Ishikawa (cell line): ENCODE data around the gene TBC1D20.

Experiments used
- CEBPB ChIP-seq: IDR thresholded peaks from 2 replicates; pipeline ENCODE4 v1.6.1; 2012
- CREB1 ChIP-seq: IDR thresholded peaks from 2 replicates; pipeline ENCODE4 v1.6.1; 2012; ENCODE audit warnings: low read depth
- EGR1 ChIP-seq: IDR thresholded peaks from 2 replicates; pipeline ENCODE4 v1.6.1; 2012
- EP300 ChIP-seq: IDR thresholded peaks from 2 replicates; pipeline ENCODE4 v1.6.1; 2012; ENCODE audit warnings: borderline replicate concordance
- FOXM1 ChIP-seq: IDR thresholded peaks from 2 replicates; pipeline ENCODE4 v1.6.1; 2012; ENCODE audit warnings: low read depth, borderline replicate concordance
- MAX ChIP-seq: IDR thresholded peaks from 2 replicates; pipeline ENCODE4 v1.6.1; 2012
- NFIC ChIP-seq: IDR thresholded peaks from 2 replicates; pipeline ENCODE4 v1.6.1; 2012
- RAD21 ChIP-seq: IDR thresholded peaks from 2 replicates; pipeline ENCODE4 v1.6.1; 2012; ENCODE audit warnings: low read depth
- REST ChIP-seq: IDR thresholded peaks from 2 replicates; pipeline ENCODE4 v1.6.1; 2012; ENCODE audit warnings: low read depth, mild to moderate bottlenecking
- TAF1 ChIP-seq: IDR thresholded peaks from 2 replicates; pipeline ENCODE4 v1.6.1; 2012; ENCODE audit warnings: low read depth, mild to moderate bottlenecking
- TCF12 ChIP-seq: IDR thresholded peaks from 2 replicates; pipeline ENCODE4 v1.6.1; 2012; ENCODE audit warnings: low read depth
- TEAD4 ChIP-seq: IDR thresholded peaks from 2 replicates; pipeline ENCODE4 v1.6.1; 2012
- USF1 ChIP-seq: IDR thresholded peaks from 2 replicates; pipeline ENCODE4 v1.6.1; 2012
- ZBTB7A ChIP-seq: IDR thresholded peaks from 2 replicates; pipeline ENCODE4 v1.6.1; 2012; ENCODE audit warnings: low read depth

Gene TBC1D20

GRCh38 chr20:401682-402495 lies 60.4 kb downstream of the TBC1D20 start:
- peak; percentile 68 for TF ChIP-seq CEBPB
- no peak for TF ChIP-seq USF1
- no peak for TF ChIP-seq EGR1

- TF ChIP-seq TAF1, result no peak
- TF ChIP-seq USF1, result peak; percentile 70
- no peak for TF ChIP-seq REST
These were observed 61.7 kb downstream of the TBC1D20 start for GRCh38 chr20:400454-401275.

- no peak for TF ChIP-seq CEBPB
- TF ChIP-seq CREB1, result no peak
- TF ChIP-seq EP300, result no peak
- no peak for TF ChIP-seq MAX
These were observed 62.2 kb downstream of the TBC1D20 start for GRCh38 chr20:400128-400453.

GRCh38 chr20:399182-399707 lies 63.1 kb downstream of the TBC1D20 start:
- TF ChIP-seq RAD21 (no peak), REST (no peak), CEBPB (no peak), TCF12 (no peak), ZBTB7A (no peak), USF1 (no peak), FOXM1 (no peak), NFIC (no peak)

GRCh38 chr20:397432-398237 lies 64.7 kb downstream of the TBC1D20 start:
- TF ChIP-seq EGR1 (no peak), TEAD4 (no peak), REST (no peak), TCF12 (no peak), RAD21 (no peak), TAF1 (no peak), CEBPB (no peak)
